ENCODE measurements around the gene CCDC191.

DNA sequence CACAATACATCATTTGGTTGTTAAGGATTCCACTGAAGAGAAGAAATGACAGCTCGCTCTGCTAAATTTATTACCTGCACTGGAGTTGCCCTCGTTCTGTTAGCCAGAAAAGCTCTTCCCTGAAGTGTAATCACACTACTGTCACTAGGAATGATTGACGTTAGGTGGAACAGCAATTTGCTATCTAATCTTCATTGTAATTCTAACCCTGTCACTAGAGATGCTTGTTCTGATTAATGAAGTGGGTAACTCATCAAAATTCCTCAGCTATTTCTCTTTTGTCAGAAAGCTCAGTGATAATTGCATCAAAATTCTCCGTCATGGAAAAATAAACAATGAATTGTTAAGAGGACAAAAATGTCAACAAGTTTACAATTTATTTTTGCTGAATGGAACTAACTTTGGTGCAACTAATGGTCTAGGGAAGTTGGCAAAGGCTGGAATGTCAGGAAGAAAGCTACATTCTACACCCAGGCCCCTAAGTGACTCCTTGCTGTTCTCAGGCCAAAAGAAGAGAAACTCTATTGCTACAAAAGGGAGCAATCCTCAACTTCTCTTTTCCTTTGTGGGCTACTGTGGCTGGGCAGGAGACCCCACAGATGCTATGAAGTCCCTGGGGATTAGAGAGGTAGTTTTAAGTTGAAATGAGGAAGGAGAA is 34.1 kb downstream of the CCDC191 start:
- TF ChIP-seq ELF4 (IDR thresholded peaks at IDR 0.05) (no peak), FOXA1 (IDR thresholded peaks at IDR 0.05) (no peak), ZNF384 (IDR thresholded peaks at IDR 0.05) (no peak), SP1 (IDR thresholded peaks at IDR 0.05) (no peak), CTBP1 (IDR thresholded peaks at IDR 0.05; ENCODE audit: borderline replicate concordance) (0 out of 2 replicates have a peak, but pooled peaks have one; percentile 31), TARDBP (IDR thresholded peaks at IDR 0.05) (no peak), HDGF (IDR thresholded peaks at IDR 0.05; ENCODE audit: borderline replicate concordance) (no peak)

All from HEK293T (cell line).